Measurements from ENCODE around the gene CTDSPL2.
"Not testable (repeated sequence)": the region's sequence is repeated elsewhere in the genome, so short reads cannot be mapped to it uniquely, and the experiment has no call there.

CTDSPL2 gene

GRCh38 chr15:44426975-44427755 lies at the start of gene CTDSPL2:
Gene CTDSPL2 (plus strand): TSS chr15:44427629. CDS start chr15:44459015, 31,386 bp downstream.
- DNase-seq, result peak; percentile 98

GRCh38 chr15:44381236-44381635 lies 46.2 kb upstream of the CTDSPL2 start:
- DNase-seq, result no peak

- no peak for DNase-seq
Observed at GRCh38 chr15:44385344-44385942, 42.0 kb upstream of the CTDSPL2 start.

- DNase-seq, result no peak
Observed at GRCh38 chr15:44394062-44394461, 33.4 kb upstream of the CTDSPL2 start.

- no peak for DNase-seq
Observed at GRCh38 chr15:44394562-44394961, 32.9 kb upstream of the CTDSPL2 start.

- no peak for DNase-seq
Observed at GRCh38 chr15:44397869-44398268, 29.6 kb upstream of the CTDSPL2 start.

- peak; percentile 80 for DNase-seq
Observed at GRCh38 chr15:44414001-44414400, 13.4 kb upstream of the CTDSPL2 start.

DNA sequence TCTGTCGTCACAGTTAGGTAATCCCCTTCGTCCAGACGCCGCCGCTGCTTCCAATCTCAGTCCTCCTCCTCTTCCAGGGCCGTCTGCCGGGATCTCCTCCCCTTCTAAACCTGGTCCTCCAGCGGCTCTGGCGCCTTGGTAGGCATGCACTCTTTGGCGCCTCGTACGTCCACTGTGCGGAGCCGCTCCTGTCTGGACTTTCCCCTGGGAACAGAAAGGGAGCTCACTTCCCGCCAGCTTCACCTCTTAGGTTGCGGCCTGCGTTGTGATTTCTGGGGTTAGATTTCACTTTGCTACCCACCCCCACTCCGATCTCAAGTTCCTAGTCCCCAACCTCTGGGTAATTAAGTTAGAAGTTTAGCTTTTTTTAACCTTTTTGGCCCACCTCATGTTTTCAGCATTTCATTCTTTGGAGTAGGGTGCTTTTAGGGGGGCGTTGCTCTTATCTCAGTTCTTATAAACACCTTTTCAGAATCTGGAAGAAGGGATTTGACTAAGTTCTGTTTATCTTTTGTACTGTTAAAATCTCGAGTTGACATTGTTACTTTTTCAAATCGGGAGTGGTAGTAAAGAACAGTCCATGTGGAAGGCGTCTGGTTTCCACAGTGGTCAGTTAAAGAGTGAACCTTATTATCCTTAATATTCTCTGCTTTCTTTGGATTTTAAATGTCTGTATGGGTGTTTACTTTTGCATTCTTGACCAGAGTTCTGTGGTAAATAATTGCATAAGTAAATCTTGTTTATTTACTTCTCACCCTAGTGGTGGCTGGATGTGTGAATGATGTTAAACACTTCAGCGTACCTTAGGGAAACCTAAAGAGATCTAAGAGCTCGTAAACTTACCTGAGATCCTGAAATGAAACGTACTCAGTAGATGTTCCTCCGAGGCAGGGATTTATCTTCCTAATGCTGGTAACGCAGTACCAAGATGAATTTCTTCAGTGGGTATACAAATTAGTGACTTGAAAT lies 611 bp downstream of the CTDSPL2 start:
- no peak for DNase-seq

- no peak for DNase-seq
Observed at GRCh38 chr15:44435893-44436667, 8.7 kb downstream of the CTDSPL2 start.

DNA sequence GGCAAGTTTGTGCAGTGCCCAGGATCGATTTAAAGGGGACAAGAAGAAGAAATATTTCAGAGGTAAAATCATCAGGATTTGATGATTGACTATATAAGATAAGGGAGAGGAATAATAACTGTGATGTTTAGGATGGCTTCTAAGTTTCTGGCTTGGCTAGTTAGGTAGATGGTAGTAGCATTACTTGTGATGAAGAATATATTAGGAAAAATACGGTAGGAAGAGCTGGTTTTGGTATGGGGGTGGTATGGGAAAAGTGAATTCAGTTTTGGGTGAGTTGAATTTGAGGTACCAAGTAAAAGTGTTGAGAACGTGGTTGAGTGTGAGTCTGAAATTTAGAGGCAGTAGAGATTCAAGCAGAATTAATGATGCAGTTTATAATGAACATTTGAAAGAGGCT lies 11.0 kb downstream of the CTDSPL2 start:
- DNase-seq, result no peak

- DNase-seq, result no peak
Observed at GRCh38 chr15:44441095-44441501, 13.7 kb downstream of the CTDSPL2 start.

DNA sequence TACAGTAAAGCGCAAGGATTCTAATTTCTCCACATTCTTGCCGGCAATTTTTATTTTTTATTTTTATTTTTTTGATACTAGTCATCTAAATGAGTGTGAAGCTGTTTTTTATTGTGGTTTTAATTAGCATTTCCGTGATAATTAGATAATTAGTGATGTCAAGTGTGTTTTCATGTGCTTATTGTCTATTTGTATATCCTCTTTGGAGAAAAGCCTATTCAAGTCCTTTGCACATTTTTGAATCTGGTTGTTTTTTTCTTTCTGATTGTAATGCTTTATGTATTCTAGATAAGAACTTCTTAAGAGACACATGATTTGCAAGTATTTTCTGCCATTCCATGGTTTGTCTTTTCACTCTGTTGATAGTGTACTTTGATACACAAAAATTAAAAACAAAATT lies 16.1 kb downstream of the CTDSPL2 start:
- no peak for DNase-seq

DNA sequence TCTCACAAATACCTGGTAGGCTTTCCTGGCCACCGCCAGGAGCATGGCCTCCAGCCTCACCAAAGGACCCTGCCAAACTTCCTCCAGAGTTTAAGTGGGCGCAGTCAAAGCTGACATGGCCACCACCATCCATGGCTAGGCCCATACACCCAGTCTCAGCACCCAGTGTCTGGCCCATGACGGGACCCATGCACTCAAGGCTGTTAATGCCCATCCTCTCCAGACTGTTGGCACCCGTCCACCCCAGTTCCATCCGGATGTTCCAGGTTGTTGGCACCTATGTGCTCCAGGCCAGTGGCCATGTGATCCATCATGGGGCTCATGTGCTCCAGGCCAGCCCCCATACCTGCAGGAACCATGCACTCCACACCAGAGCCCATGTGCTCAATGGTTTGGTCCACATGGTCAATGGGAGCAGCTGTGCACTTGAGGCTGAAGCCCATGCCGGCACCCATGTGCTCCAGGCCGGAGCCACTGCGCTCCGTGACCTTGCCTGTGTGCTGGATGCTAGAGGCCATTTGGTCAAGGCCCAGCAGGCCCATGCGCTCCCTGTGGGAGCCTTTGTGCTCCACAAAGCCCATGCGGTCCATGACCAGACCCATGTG lies 20.4 kb downstream of the CTDSPL2 start:
- DNase-seq, result no peak

- DNase-seq, result peak; percentile 29
Observed at GRCh38 chr15:44450172-44450571, 22.7 kb downstream of the CTDSPL2 start.

- DNase-seq, result not testable (repeated sequence)
Observed at GRCh38 chr15:44453578-44454283, 26.3 kb downstream of the CTDSPL2 start.

- no peak for DNase-seq
Observed at GRCh38 chr15:44458429-44458828, 31.0 kb downstream of the CTDSPL2 start.

DNA sequence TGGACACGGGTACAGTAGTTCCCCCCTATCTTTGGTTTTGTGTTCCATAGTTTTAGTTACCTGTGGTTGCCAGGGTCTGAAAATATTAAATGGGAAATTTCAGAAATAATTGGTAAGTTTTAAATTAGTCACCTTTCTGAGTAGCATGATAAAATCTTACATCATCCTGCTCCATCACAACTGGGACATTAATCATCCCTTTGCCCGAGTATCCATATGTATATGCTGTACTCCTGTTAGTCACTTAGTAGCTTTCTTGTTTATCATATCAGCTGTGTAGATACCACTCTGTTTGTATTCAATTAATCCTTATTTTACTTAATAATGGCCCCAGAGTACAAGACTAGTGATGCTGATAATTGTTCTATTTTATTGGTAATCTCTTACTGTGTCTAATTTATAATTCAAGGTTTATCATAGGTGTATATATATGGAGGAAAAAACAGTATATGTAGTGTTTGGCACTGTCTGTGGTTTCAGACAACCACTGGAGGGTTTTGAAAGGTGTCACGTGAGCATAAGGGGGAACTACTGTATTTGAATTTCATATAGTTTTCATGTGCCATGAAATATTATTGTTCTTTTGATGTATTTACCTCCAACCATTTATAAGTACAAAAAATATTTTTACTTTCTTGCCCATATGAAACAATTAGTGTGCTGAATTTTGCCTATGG lies 41.4 kb downstream of the CTDSPL2 start:
- peak; percentile 48 for DNase-seq

- no peak for DNase-seq
Observed at GRCh38 chr15:44471885-44472455, 44.5 kb downstream of the CTDSPL2 start.

- DNase-seq, result no peak
Observed at GRCh38 chr15:44479343-44479742, 51.9 kb downstream of the CTDSPL2 start.

GRCh38 chr15:44482090-44482489 lies 54.7 kb downstream of the CTDSPL2 start:
- no peak for DNase-seq

All from activated CD4-positive, alpha-beta T cell treated with anti-CD3 and anti-CD28 coated beads, Interleukin-10, Interleukin-2, amounts not matched to agents 100 ng/mL and 50 ng/mL, durations not matched to agents 16 hours and 8 hours (primary cell).